Left renal cortex interstitium (tissue), 4 donors: Measurements from ENCODE around the gene MOB1A. TPM values are rescaled to one million over a fixed set of nuclear protein-coding genes. Genes with fewer than 3 reads are reported as not detected.
"Not testable (repeated sequence)": the region's sequence is repeated elsewhere in the genome, so short reads cannot be mapped to it uniquely, and the experiment has no call there.

ENCODE experiments used
- DNase-seq, 4 donors: peaks; one replicate each; pipeline ENCODE4 v3.0.0-alpha.2; 2013; ENCODE audit warnings: low read depth in 4 of 4, low spot score in 2 of 4, missing footprints in 1 of 4
- polyA plus RNA-seq, 4 donors: library from polyadenylated mRNA; unstranded; fragments of 120-200 nt; gene quantifications; one replicate each; pipeline ENCODE4 v1.2.1, GENCODE V29; 2013; ENCODE audit not compliant: insufficient read length in 4 of 4

MOB1A gene
- 100 to 1,000 TPM in 2 of 4 donors, 10 to 100 TPM in 2; 90.0 to 101 (median 97.4) TPM for polyA plus RNA-seq

- DNase-seq: peak; percentile 93 to 98 (median 96)
These were observed at the start of gene MOB1A for GRCh38 chr2:74178211-74179062. Gene MOB1A (minus strand): TSS chr2:74178879. CDS start chr2:74178674, 205 bp downstream.

GRCh38 chr2:74227646-74228045 lies 49.0 kb upstream of the MOB1A start:
- DNase-seq: no peak

- no peak for DNase-seq
These were observed 48.1 kb upstream of the MOB1A start for GRCh38 chr2:74226648-74227213.

DNA sequence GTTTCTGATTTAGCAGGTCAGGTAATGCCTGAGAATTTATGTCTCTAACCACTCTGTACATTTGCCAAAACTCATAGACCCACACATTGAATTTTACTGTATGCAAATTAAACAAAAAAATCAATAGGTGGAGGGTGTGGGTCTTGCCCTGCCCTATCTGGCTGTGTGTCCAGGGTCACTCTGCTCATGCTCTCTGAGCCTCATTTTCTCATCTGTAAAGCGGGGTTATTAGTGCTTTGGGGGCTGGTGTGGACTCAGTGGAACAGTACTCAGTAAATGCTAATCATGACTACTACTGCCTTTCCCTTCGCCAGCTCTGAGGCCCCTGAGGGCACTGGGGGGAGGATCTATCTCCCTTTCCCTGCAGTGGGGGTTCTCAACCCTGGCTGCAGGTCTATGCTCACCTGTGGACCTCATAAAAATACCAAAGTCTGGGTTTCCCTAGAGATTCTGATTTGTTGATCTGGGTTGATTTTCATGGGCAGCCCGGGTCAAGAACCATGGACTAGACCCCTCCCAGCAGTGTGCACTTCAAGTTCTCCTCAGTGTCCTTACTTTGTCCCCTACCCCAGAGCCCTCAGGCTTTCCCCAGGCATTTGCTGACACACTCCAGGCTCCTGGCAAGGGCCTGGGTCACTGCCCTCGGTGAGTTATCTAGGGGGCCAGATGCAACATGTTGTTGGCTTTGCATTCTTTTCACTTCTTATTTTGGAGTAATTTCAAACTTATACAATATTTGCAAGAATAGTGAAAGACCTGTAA lies 47.2 kb upstream of the MOB1A start:
- no peak for DNase-seq

DNA sequence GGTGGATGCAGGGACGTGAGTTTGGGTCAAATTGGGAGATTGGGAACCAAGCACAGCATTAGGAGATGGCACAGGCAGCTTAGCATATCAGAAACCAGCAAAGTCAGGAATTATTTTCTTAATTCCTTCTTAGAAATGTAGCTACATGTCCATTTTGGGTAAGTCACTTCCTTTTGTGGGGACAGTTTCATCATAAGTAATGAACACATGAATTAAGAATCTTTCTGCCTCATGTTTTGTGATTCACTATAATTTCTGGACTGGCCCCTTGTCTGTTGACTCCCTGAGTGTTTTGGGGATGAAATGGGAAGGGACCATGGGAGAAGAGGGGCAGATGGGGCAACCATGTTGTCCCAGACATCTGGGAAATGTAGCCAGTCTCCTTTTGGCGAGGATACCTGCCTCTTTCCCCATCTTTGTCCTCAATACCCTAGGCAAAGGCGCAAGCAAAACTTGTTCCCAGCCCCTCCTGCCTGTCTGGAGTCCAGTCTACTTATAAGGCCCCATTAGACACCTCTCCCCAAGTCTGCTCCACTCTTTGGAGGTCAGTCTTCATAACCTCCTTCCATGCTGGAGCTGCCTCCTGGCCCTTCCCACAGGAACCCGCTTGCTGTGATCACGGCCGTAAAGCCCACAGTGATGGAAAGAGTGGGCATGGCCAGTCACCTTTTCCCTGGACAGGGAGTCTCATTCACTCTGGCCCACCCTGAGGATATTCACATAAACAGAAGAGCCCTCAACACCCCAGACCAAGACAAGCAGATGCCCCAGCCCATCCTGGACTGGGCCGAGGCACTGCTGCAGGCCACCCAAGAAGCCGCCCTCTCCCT lies 45.5 kb upstream of the MOB1A start:
- no peak for DNase-seq

DNA sequence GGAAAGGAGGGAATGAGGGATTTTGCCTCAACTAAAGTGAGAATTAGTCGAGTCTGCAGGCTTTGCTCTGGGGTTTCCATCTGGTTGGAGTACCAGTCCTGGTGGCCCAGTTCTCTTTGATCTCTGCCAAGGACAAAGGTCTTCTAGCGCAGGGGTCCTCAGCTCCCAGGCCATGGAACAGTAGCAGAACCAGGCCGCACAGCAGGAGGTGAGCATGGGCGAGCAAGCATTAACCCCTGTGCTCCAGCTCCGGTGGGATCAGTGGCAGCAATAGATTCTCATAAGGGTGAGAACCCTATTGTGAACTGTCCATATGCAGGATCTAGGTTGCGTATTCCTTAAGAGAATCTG lies 43.6 kb upstream of the MOB1A start:
- DNase-seq: no peak

- DNase-seq: no peak
These were observed 43.1 kb upstream of the MOB1A start for GRCh38 chr2:74221604-74222299.

- DNase-seq: no peak
These were observed 42.4 kb upstream of the MOB1A start for GRCh38 chr2:74221091-74221490.

- DNase-seq: no peak
These were observed 41.3 kb upstream of the MOB1A start for GRCh38 chr2:74219846-74220486.

DNA sequence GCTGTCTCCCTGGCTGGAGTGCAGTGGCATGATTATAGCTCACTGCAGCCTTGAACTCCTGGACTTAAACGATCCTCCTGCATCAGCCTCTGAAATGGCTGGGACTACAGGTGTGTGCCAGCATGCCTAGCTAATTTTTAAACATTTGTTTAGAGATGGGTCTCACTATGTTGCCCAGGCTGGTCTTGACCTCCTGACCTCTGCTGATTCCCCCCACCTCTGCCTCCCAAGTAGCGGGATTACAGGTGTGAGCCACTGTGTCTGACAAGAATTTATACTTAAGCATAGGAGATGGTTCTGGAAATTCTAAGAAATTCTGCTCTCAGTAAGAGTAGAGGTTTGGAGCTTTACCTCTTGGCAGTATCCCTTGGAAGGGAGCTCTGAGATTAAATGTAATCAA lies 38.0 kb upstream of the MOB1A start:
- DNase-seq: no peak

GRCh38 chr2:74215771-74216170 lies 37.1 kb upstream of the MOB1A start:
- not testable (repeated sequence) for DNase-seq

DNA sequence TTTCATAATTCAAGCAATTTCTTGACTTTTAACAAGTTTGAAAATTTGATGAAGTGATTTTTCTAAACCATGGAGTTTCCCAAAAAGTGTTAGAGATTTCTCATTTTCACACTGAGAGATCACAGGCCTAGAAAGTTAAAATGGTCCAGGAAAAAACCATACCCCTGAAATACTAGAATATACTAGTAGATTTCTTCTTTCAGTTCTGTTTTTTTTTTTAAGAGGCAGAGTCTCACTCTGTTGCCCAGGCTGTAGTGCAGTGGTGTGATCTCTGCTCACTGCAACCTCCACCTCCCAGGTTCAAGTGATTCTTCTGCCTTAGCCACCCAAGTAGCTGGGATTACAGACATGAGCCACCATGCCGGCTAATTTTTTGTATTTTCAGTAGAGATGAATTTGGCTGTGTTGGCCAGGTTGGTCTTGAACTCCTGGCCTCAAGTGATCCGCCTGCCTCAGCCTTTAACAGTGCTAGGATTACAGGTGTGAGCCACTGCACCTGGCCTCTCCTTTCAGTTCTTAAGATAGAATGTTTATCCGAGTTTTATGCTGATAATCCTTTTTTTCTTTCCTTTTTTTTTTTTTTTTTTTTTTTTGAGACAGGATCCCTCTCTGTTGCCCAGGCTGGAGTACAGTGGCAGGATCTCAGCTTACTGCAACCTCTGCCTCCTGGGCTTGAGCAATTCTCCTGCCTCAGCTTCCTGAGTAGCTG lies 34.2 kb upstream of the MOB1A start:
- DNase-seq: no peak

DNA sequence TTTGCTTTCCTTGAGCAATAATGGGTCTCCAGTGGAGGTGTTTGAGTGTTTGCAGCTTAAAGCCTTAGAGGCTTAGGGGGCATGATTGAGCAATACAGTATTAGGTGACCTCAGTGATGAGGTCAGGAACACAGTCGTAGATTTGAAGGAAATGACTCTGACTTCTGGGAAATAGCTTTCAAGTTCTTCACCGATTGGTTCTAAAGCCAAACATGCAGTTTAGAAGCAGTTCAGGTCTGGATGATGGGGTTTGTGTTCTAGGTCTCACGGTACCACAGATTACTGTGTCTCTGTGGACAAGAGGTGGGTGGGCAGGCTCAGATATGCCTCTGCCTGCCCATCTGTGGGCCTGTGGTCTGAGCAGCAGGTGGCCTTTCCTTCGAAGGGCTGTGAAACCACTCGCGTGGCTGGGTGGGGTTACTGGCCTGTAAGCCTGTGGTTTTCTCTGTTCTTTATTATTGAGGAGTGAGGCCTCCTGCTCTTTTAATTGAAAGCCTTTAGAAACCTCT lies 27.6 kb upstream of the MOB1A start:
- DNase-seq: no peak

DNA sequence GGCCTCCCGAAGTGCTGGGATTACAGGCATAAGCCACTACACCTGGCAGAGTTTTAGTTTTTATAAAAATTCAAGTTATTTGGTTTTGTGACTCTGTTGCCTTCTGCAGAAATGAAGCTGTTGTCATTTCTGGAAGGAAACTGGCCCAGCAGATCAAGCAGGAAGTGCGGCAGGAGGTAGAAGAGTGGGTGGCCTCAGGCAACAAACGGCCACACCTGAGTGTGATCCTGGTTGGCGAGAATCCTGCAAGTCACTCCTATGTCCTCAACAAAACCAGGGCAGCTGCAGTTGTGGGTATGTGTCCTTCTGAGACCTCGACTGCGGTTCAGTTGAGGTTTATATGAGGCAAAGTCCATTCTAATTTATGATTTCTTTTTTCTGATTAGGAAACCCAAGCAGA lies 26.9 kb upstream of the MOB1A start:
- no peak for DNase-seq

DNA sequence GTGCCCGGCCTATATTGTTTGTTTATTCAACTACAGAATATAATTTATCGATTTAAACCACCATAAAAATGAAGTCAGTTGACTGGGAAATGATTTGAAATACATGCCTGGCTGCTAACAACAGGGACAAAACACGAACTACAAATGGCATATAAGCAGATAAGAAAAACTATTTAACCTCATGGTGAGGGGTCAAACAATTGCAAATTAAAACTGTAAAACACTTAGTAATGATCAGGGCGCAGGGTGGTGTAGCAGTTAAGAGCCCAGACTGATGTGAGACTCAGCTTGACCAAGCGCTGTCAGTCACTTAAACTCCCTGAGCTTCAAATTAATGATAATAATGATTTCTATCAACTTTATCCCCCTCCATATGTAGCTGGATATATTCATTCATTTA lies 26.4 kb upstream of the MOB1A start:
- no peak for DNase-seq

DNA sequence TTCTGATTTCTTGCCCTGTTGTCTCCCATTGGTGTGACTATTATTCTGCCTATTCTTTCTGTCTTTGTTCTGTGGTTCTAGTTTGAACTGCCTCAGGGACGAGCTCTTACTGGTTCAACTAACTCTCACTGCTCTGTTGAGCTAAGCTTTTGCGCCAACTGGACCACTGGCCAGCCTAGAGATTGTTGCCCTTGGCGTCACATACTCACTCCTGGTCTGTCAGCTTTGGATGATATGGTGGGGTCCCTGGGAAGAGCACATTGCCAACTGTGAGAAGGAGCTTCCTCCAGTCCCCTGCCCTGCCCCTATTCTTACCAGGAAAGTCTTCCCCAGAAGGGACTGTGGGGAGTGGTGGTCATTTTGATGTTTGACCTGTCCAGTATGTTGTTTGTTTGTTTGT lies 25.8 kb upstream of the MOB1A start:
- DNase-seq: no peak

- DNase-seq: no peak
These were observed 22.9 kb upstream of the MOB1A start for GRCh38 chr2:74201596-74201995.

DNA sequence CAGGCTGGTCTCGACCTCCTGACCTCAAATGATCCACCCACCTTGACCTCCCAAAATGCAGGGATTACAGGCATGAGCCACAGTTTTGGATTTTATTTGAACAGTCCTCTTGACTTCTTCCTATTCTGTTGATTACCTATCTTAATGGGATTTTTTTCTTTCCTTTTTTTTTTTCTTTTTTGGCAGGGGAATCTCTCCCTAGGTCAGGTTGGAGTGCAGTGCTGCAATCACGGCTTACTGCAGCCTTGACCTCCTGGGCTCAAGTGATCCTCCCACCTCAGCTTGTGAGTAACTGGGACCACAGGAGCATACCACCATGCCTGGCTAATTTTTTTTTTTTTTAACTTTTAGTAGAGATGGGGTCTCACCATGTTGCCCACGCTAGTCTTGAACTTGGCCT lies 22.5 kb upstream of the MOB1A start:
- DNase-seq: no peak

DNA sequence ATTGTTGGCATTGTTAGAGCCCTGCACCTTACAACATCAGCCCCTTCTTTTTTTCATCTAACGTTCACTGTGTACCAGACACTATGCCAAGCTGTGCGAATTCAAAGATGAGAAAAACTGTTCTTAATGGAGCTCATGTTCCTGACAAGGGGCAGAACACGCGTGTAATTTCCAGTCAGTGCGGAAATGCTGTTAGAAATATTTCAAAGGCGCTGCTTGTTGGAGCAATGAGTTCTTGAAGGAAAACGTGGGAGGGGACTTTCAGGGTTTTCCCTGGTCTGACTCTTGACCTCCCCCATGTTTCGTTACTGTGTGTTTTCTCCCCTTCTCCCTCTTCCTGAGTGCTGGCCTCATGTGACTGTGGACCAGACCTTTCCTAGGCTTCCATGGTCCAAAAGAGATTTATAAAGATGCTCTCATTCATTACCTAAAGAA lies 21.2 kb upstream of the MOB1A start:
- no peak for DNase-seq
